Activated CD8-positive, alpha-beta memory T cell treated with anti-CD3 and anti-CD28 coated beads, Interleukin-2, amount 10 ng/mL, durations not matched to agents 7 days and 5 days (primary cell): ENCODE data around the gene DPPA4. TPM values are rescaled to one million over a fixed set of nuclear protein-coding genes. Genes with fewer than 3 reads are reported as not detected.

Experiments
- ATAC-seq: fragments of 150-1000 bp; cut with Tn5 transposase; one replicate; pipeline ENCODE4 v1.10.0; 2021; ENCODE audit warnings: moderate library complexity
- CTCF ChIA-PET: fragments of 350-600 bp; sonication (Branson Sonifier 250); formaldehyde crosslinking; loops from one replicate; lab custom pipeline; 2021; ENCODE audit warnings: antibody characterized with exemption; lab: Charles Lee
- DNase-seq: peaks from one replicate; pipeline ENCODE4 v3.0.0-alpha.2; 2020
- H3K27ac Mint-ChIP-seq: one replicate; pipeline ENCODE4 v1.8.0; 2021; ENCODE audit warnings: mild to moderate bottlenecking, mixed read lengths
- H3K27me3 Mint-ChIP-seq: one replicate; pipeline ENCODE4 v1.8.0; 2021; ENCODE audit warnings: mixed read lengths
- H3K36me3 Mint-ChIP-seq: one replicate; pipeline ENCODE4 v1.8.0; 2021; ENCODE audit warnings: mild to moderate bottlenecking, mixed read lengths
- H3K4me1 Mint-ChIP-seq: one replicate; pipeline ENCODE4 v1.8.0; 2021; ENCODE audit warnings: mixed read lengths
- H3K4me3 Mint-ChIP-seq: one replicate; pipeline ENCODE4 v1.8.0; 2021; ENCODE audit warnings: mild to moderate bottlenecking, moderate library complexity, mixed read lengths
- H3K9me3 Mint-ChIP-seq: one replicate; pipeline ENCODE4 v1.8.0; 2022; ENCODE audit warnings: low read depth, mixed read lengths
- total RNA-seq, 2 experiments: library from RNA; stranded (reverse); gene quantifications; one replicate each; pipeline ENCODE4 v1.2.3, GENCODE V29; 2021

Gene DPPA4
- total RNA-seq, 2 experiments from 2014 or later = not detected

DNA sequence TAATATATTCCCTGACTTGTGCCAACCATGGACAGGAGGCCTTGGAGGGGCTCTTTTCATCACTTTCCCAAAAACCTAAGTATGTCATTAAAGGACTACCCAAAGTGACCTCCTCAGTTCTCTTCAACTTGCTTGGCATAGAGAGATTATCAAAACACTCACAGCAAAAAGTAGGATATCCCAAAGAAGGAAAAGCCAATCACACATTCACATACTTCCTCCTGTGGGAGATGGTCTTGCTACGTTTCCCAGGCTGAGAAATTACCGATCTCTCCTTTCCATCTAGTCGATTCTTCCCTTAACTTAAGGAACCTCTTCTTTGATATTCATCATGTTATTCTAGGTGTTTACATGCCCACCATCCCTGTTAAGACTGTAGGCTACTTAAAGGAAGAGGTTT lies 9.1 kb downstream of the DPPA4 start:
- no peak for DNase-seq
- H3K27ac Mint-ChIP-seq = no peak overlapping the region
- no peaks in the 10 kb centered on the region for H3K36me3 Mint-ChIP-seq

DNA sequence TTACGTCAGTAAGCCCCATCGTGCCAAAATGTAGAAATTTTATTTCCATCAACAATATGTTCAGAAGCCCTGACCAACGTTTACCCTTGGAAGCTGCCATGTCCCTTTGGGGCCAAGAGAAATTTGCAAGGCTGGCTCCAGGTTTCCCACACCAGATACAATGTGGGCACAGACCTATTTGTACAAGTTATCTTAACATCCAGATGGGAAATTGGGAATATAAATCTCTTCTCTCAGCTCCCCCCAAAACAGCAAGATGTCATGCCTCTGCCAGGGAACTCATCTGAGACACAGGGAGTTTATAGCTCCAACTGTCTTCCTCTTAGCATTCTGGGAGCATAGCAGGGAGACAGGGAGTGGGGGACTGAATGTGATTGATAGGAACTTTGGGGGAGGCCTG lies 11.7 kb downstream of the DPPA4 start:
- H3K27ac Mint-ChIP-seq = no peak overlapping the region
- H3K9me3 Mint-ChIP-seq = no peaks in the 10 kb centered on the region
- H3K36me3 Mint-ChIP-seq = no peaks in the 10 kb centered on the region
- no peaks in the 10 kb centered on the region for H3K4me1 Mint-ChIP-seq
- no peak overlapping the region for H3K4me3 Mint-ChIP-seq
- ATAC-seq = no peak
- H3K27me3 Mint-ChIP-seq = no peaks in the 10 kb centered on the region
- CTCF ChIA-PET = no interaction called here
- DNase-seq = no peak

More for the DNA sequence above, 9.1 kb downstream of the DPPA4 start:
- Mint-ChIP-seq H3K4me1 (no peaks in the 10 kb centered on the region), H3K4me3 (no peak overlapping the region), H3K9me3 (no peaks in the 10 kb centered on the region), H3K27me3 (no peaks in the 10 kb centered on the region)
- ATAC-seq = no peak
- CTCF ChIA-PET = no interaction called here

DNA sequence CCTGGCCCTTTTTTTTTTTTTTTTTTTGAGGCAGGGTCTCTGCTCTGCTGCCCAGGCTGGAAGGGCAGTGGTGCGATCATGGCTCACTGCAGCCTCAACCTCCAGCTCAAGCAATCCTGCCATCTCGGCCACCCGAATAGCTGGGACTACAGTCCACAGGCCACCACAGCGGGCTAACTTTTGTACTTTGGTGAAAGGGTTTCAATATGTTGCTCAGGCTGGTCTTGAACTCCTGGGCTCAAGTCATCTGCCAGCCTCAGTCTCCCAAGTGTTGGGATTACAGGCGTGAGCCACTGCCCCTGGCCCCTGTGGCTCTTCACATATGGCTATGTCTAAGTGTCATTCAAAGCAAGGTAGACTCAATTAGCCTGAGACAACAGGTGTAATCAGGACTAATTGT lies 12.2 kb downstream of the DPPA4 start:
- DNase-seq (no peak), ATAC-seq (no peak)
- no peak overlapping the region for H3K4me3 Mint-ChIP-seq
- H3K9me3 Mint-ChIP-seq = no peaks in the 10 kb centered on the region
- no peaks in the 10 kb centered on the region for H3K36me3 Mint-ChIP-seq
- H3K27ac Mint-ChIP-seq = no peak overlapping the region
- CTCF ChIA-PET = no interaction called here
- no peaks in the 10 kb centered on the region for H3K4me1 Mint-ChIP-seq
- H3K27me3 Mint-ChIP-seq = no peaks in the 10 kb centered on the region

DNA sequence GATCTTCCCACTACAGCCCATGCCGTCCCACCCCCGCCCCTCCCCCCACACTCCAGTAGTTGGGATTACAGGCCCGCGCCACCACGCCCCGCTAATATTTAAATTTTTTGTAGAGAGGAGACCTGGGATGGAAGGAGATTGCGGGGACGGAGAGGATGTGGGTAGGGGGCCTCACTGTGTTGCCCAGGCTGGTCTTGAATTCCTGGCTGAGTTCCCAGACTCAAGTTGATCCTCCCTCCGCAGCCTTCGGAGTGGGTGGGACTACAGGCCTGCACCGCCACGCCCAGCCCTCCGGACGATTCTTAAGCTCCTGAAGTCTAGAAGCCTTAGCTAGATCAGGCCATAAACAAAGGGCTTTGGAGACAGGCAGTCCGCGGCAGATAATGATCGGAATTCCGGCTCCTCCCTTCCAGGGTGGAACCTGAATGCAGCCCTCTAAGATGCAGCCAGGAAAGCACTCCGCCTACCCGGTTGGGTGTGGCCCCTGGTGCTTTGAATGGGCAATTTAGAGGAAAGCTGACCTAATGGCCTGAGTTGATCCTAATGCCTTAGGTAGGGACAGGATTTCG lies 21.1 kb downstream of the DPPA4 start, which contains the start of gene DPPA2:
Gene DPPA2 (minus strand): TSS at position 356 of the 569 bp plus-strand sequence. CDS start 1,975 bp downstream, outside the sequence.
- Mint-ChIP-seq H3K27me3 (no peaks in the 10 kb centered on the region), H3K4me3 (no peak within 1 kb of the TSS), H3K4me1 (no peaks in the 10 kb centered on the region), H3K9me3 (no peaks in the 10 kb centered on the region), H3K36me3 (no peaks in the 10 kb centered on the region), H3K27ac (no peak within 1 kb of the TSS)
- ATAC-seq = no peak
- DNase-seq = no peak
- CTCF ChIA-PET = no interaction called here

DNA sequence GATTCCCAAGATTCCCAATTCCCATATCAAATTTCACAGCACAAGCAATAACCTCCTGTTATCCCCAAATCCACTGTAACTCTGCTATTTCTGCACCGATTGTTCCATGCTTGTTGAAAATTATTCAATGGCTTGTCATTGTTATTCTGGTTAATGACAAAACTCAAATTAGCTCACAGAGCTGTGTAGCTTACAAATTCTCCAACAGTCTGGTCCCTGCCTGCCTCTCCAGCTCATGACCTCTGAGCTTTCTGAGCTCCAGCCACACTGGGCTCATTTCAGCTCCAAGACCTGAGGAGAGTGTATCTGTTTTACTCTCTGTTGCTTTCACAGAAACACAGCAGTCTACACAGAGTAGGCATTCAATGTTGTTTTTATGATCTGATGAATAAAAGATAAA lies 24.3 kb downstream of the DPPA4 start:
- DNase-seq = no peak
- H3K4me1 Mint-ChIP-seq = no peaks in the 10 kb centered on the region
- H3K27me3 Mint-ChIP-seq = no peaks in the 10 kb centered on the region
- H3K9me3 Mint-ChIP-seq = no peaks in the 10 kb centered on the region
- no peak for ATAC-seq
- no peak overlapping the region for H3K27ac Mint-ChIP-seq
- CTCF ChIA-PET = no interaction called here
- H3K4me3 Mint-ChIP-seq = no peak overlapping the region
- no peaks in the 10 kb centered on the region for H3K36me3 Mint-ChIP-seq

DNA sequence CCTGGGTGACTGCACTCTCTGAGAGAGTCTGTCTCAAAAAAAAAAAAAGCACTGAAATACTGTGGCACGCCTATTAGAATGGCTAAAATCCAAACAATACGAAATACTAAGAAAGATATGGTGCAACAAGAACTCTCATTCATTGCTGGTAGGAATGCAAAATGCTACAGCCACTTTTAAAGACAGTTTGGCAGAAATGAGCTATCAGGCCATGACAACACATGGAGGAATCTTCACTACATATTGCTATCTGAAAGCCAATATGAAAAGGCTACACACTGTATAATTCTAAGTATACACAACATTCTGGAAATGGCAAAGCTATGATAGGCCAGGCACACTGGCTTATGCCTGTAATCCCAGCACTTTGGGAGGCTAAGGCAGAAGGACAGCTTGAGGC lies 39.9 kb downstream of the DPPA4 start:
- ATAC-seq (no peak), DNase-seq (no peak)
- Mint-ChIP-seq H3K4me1 (no peaks in the 10 kb centered on the region), H3K27ac (no peak overlapping the region), H3K27me3 (no peaks in the 10 kb centered on the region), H3K36me3 (no peaks in the 10 kb centered on the region), H3K4me3 (no peak overlapping the region), H3K9me3 (peaks cover 2% of the 10 kb centered on the region)
- CTCF ChIA-PET = no interaction called here

DNA sequence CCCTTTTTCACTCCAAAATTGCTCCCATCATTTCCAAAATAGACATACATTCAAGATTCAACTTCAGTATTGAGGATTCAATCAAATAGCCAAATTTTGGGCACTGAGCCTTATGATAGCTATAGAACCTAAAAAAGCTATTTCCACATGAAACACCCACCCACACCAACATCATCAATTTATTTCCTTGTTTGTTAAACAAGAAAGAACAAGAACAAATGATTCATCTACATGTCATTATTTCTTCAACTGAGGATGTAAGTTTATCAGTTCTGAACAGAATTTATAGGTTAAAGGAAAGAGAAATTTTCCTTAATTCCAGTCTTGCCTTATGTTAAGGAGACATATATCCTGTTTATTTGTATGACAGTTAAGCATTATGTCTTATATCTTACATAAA lies 53.3 kb downstream of the DPPA4 start:
- Mint-ChIP-seq H3K27me3 (no peaks in the 10 kb centered on the region), H3K4me3 (no peak overlapping the region), H3K36me3 (no peaks in the 10 kb centered on the region), H3K27ac (no peak overlapping the region), H3K9me3 (no peaks in the 10 kb centered on the region), H3K4me1 (no peaks in the 10 kb centered on the region)
- CTCF ChIA-PET = no interaction called here
- no peak for DNase-seq
- ATAC-seq = no peak

DNA sequence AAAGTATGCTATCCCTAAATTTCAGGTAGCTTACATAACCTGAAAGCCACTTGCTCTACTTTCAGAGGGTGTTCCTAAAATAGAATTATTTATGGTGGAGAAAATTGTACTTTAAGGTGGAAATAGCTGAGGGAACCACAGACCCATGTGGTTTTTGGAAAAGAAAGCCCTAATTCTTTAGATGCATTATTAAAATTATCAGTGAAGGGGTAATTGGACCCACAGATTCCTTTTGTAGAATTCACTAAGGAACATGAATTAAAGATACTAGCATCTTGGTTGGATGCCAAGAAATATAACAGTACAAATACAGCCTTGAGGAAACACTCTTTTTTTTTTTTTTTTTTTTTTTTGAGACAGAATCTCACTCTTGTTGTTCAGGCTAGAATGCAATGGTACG lies 58.8 kb downstream of the DPPA4 start:
- H3K9me3 Mint-ChIP-seq = no peaks in the 10 kb centered on the region
- H3K27me3 Mint-ChIP-seq = peaks cover 2% of the 10 kb centered on the region
- no peaks in the 10 kb centered on the region for H3K36me3 Mint-ChIP-seq
- ATAC-seq (no peak), DNase-seq (no peak)
- H3K4me3 Mint-ChIP-seq = no peak overlapping the region
- H3K4me1 Mint-ChIP-seq = no peaks in the 10 kb centered on the region
- H3K27ac Mint-ChIP-seq = no peak overlapping the region
- CTCF ChIA-PET = no interaction called here

DNA sequence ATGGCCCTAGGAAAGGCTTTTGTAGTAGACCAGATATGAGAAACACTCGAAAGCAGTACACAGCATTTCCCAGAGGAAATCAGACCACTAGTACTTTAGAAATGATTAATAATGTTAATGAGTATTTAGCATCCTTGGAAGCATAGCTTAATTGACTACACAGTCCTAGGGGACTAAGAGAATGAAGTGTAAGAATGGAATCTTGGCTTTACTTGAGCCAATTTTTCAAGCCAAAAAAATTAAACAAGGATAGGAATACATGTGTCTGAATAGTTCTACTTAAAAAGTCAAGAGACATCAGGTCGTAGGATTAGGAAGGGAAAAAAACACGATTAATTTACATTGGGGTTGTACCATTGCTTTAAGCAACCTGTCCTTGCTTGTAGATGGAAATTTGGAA lies 59.2 kb downstream of the DPPA4 start:
- Mint-ChIP-seq H3K4me1 (no peaks in the 10 kb centered on the region), H3K36me3 (no peaks in the 10 kb centered on the region), H3K27ac (no peak overlapping the region), H3K9me3 (no peaks in the 10 kb centered on the region), H3K4me3 (no peak overlapping the region), H3K27me3 (peaks cover 2% of the 10 kb centered on the region)
- CTCF ChIA-PET = interaction anchor here (0.6 kb wide), 1 partner anchor 1605 kb away, joined by 3 read pairs; no protein-coding TSS in a partner anchor
- ATAC-seq (no peak), DNase-seq (no peak)

Other genes starting within 250 kb of the DPPA4 start
- not detected for gene MORC1, start 219.4 kb downstream of the DPPA4 start, total RNA-seq
- not detected for gene C3orf85, start 200.8 kb downstream of the DPPA4 start, total RNA-seq
- gene DPPA2, start 21.0 kb downstream of the DPPA4 start, total RNA-seq = not detected